Tibial nerve (tissue), 4 donors: Measurements from ENCODE around the gene TMEM214.

ENCODE experiments used
- CTCF ChIP-seq, 5 experiments: fragments of 200-600 bp in 3 of 5; fragments of 450-650 bp in 2 of 5; sonication (generic) in 3 of 5; IDR thresholded peaks; one replicate each; pipeline ENCODE4 v1.5.1; 2016 to 2019; ENCODE audit warnings: antibody characterized with exemption in 5 of 5, mild to moderate bottlenecking in 3 of 5, moderate library complexity in 2 of 5
- EP300 ChIP-seq, 2 donors: sonication (generic); formaldehyde crosslinking; IDR thresholded peaks; one replicate each; pipeline ENCODE4 v1.6.1; 2017; ENCODE audit warnings: antibody characterized with exemption in 2 of 2, mild to moderate bottlenecking in 1 of 2
- POLR2A ChIP-seq, 2 donors: fragments of 450-650 bp; IDR thresholded peaks; one replicate each; pipeline ENCODE4 v1.6.1; 2017; ENCODE audit warnings: antibody characterized with exemption in 2 of 2, mild to moderate bottlenecking in 2 of 2, moderate library complexity in 2 of 2

DNA sequence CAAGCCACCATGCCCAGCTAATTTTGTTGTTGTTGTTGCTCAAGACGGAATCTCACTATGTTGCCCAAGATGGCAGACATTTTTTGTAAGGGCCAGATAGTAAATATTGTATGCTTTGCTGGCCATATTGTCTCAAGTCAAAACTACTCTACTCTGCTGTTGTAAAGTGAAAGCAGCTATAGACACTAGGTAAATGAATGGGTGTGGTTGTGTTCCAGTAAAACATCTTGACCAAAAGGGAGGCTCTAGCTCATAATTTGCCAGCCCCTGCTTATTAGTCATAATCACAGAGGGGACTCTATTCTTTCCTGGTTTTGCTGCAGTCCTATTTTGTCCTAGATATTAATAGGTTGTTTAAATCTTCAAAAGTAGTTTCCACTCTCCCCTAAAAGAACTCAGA, 37.8 kb upstream of the TMEM214 start:
- TF ChIP-seq POLR2A (IDR thresholded peaks at IDR 0.05) (no peak), CTCF (IDR thresholded peaks at IDR 0.05) (no peak), EP300 (IDR thresholded peaks at IDR 0.05) (no peak)
